GM23338 (cell line): ENCODE data around the gene CD8A. TPM values are rescaled to one million over a fixed set of nuclear protein-coding genes. Genes with fewer than 3 reads are reported as not detected.
A peak's percentile ranks its signal among the peaks of the same experiment; 100 is the strongest.

ENCODE experiments used
- ATAC-seq: fragments of 200-7000 bp; cut with Tn5 transposase; 3 replicates; pipeline ENCODE4 v1.9.1; 2020
- DNase-seq: peaks from one replicate; pipeline ENCODE4 v3.0.0-alpha.2; 2015; ENCODE audit warnings: low spot score
- H2AFZ ChIP-seq: fragments of 200-600 bp; sonication (generic); 2 replicates; pipeline ENCODE4 v1.8.0; 2016; ENCODE audit warnings: antibody characterized with exemption, mild to moderate bottlenecking, moderate library complexity
- H3F3A ChIP-seq: fragments of 200-600 bp; sonication (generic); replicated peaks from 2 replicates; pipeline ENCODE4 v1.8.0; 2017; ENCODE audit warnings: antibody characterized with exemption, mixed run types, low read depth
- H3K27ac ChIP-seq: fragments of 200-600 bp; sonication (generic); 2 replicates; pipeline ENCODE4 v1.6.1; 2016; ENCODE audit warnings: low read depth
- H3K27me3 ChIP-seq: fragments of 200-600 bp; sonication (generic); 2 replicates; pipeline ENCODE4 v1.8.0; 2016; ENCODE audit warnings: mild to moderate bottlenecking, mixed run types, moderate library complexity; ENCODE audit not compliant: insufficient read depth
- H3K36me3 ChIP-seq: fragments of 200-600 bp; sonication (generic); 2 replicates; pipeline ENCODE4 v1.8.0; 2016; ENCODE audit warnings: mild to moderate bottlenecking; ENCODE audit not compliant: insufficient read depth
- H3K4me1 ChIP-seq: fragments of 200-600 bp; sonication (generic); 2 replicates; pipeline ENCODE4 v1.8.0; 2016; ENCODE audit warnings: mild to moderate bottlenecking, moderate library complexity; ENCODE audit not compliant: insufficient read depth
- H3K4me2 ChIP-seq: fragments of 200-600 bp; sonication (generic); 2 replicates; pipeline ENCODE4 v1.7.1; 2017; ENCODE audit warnings: mixed run types
- H3K4me3 ChIP-seq: fragments of 200-600 bp; sonication (generic); 2 replicates; pipeline ENCODE4 v1.6.1; 2016; ENCODE audit warnings: mixed run types
- H3K79me2 ChIP-seq: fragments of 200-600 bp; sonication (generic); replicated peaks from 2 replicates; pipeline ENCODE4 v1.8.0; 2017; ENCODE audit warnings: mild to moderate bottlenecking; ENCODE audit not compliant: insufficient read depth
- H3K9me2 ChIP-seq: fragments of 200-600 bp; sonication (generic); 2 replicates; pipeline ENCODE4 v1.8.0; 2017; ENCODE audit not compliant: insufficient read depth
- H4K20me1 ChIP-seq: fragments of 200-600 bp; sonication (generic); replicated peaks from 2 replicates; pipeline ENCODE4 v1.8.0; 2017; ENCODE audit warnings: mild to moderate bottlenecking; ENCODE audit not compliant: insufficient read depth
- H3K27ac Mint-ChIP-seq: 2 replicates; pipeline ENCODE4 v1.8.0; 2020; ENCODE audit warnings: inconsistent platforms, mild to moderate bottlenecking, moderate library complexity, mixed read lengths
- H3K27me3 Mint-ChIP-seq: 3 replicates; pipeline ENCODE4 v1.8.0; 2022; ENCODE audit warnings: low read depth, mild to moderate bottlenecking, moderate library complexity, mixed read lengths, inconsistent platforms; ENCODE audit not compliant: insufficient read depth, poor library complexity
- H3K36me3 Mint-ChIP-seq: 3 replicates; pipeline ENCODE4 v1.8.0; 2021; ENCODE audit warnings: low read depth, mild to moderate bottlenecking, inconsistent platforms, moderate library complexity, mixed read lengths
- H3K4me1 Mint-ChIP-seq: 3 replicates; pipeline ENCODE4 v1.8.0; 2020; ENCODE audit warnings: mild to moderate bottlenecking, inconsistent platforms, mixed read lengths
- H3K4me3 Mint-ChIP-seq: 3 replicates; pipeline ENCODE4 v1.8.0; 2021; ENCODE audit warnings: moderate library complexity, mild to moderate bottlenecking, inconsistent platforms, mixed read lengths
- H3K9me3 Mint-ChIP-seq: 3 replicates; pipeline ENCODE4 v1.8.0; 2020; ENCODE audit warnings: moderate library complexity, mild to moderate bottlenecking, inconsistent platforms, mixed read lengths
- CREB1 ChIP-seq: fragments of 250-450 bp; sonication (Bioruptor Pico); IDR thresholded peaks from 2 replicates; pipeline ENCODE4 v1.5.0; 2020; ENCODE audit warnings: low read depth, mild to moderate bottlenecking, moderate library complexity
- CTCF ChIP-seq, 2 experiments: fragments of 200-600 bp in 1 of 2; sonication (generic) in 1 of 2; conservative IDR thresholded peaks; 2 replicates each; pipeline versions ENCODE4 v1.5.1 to v1.6.1; 2016 to 2017; ENCODE audit warnings: antibody characterized with exemption in 2 of 2, low read depth in 2 of 2, mild to moderate bottlenecking in 2 of 2, moderate library complexity in 1 of 2
- ETS1 ChIP-seq: IDR thresholded peaks from 2 replicates; pipeline ENCODE4 v1.6.1; 2016; ENCODE audit warnings: antibody characterized with exemption
- EZH2 ChIP-seq: fragments of 200-600 bp; sonication (generic); IDR thresholded peaks from one replicate; pipeline ENCODE4 v1.8.0; 2017; ENCODE audit warnings: antibody characterized with exemption, mild to moderate bottlenecking, low read depth; ENCODE audit not compliant: unreplicated experiment
- EZH2phosphoT487 ChIP-seq: fragments of 200-600 bp; sonication (generic); IDR thresholded peaks from one replicate; pipeline ENCODE4 v1.8.1; 2018; ENCODE audit warnings: antibody characterized with exemption; ENCODE audit not compliant: unreplicated experiment
- JUNB ChIP-seq: IDR thresholded peaks from one replicate; pipeline ENCODE4 v1.6.1; 2016; ENCODE audit warnings: antibody characterized with exemption; ENCODE audit not compliant: unreplicated experiment
- NANOG ChIP-seq: IDR thresholded peaks from 2 replicates; pipeline ENCODE4 v1.6.1; 2016; ENCODE audit warnings: antibody characterized with exemption, borderline replicate concordance
- REST ChIP-seq: IDR thresholded peaks from one replicate; pipeline ENCODE4 v1.6.1; 2018; ENCODE audit warnings: antibody characterized with exemption; ENCODE audit not compliant: unreplicated experiment
- STAT1 ChIP-seq: IDR thresholded peaks from one replicate; pipeline ENCODE4 v1.6.1; 2016; ENCODE audit warnings: antibody characterized with exemption; ENCODE audit not compliant: unreplicated experiment
- ZNF114 ChIP-seq: fragments of 250-450 bp; sonication (Bioruptor Pico); IDR thresholded peaks from 2 replicates; pipeline ENCODE4 v1.5.0; 2020; ENCODE audit warnings: mild to moderate bottlenecking, moderate library complexity
- ZNF331 ChIP-seq: fragments of 250-450 bp; sonication (Bioruptor Pico); IDR thresholded peaks from 2 replicates; pipeline ENCODE4 v1.5.0; 2020; ENCODE audit warnings: low read depth, mild to moderate bottlenecking, moderate library complexity
- polyA plus RNA-seq: library from polyadenylated mRNA; unstranded; fragments of >200 nt; fragmentation: Nextera tagmentation; extraction: Ambion mirVana; gene quantifications from 2 replicates; pipeline ENCODE4 v1.2.1, GENCODE V29; 2016
- total RNA-seq: library from RNA; depleted of rRNA; stranded (reverse); fragments of >200 nt; shearing (Covaris generic); gene quantifications from 2 replicates; pipeline ENCODE4 v1.2.3, GENCODE V29; 2014

The CD8A gene
- total and polyA plus RNA-seq, 2 experiments from 2014 or later: 0.19 to 0.24 TPM

- Histone ChIP-seq H3K4me2 (peak overlapping the region; percentile 82), H4K20me1 (no peaks in the 10 kb centered on the region), H3K9me2 (no peaks in the 10 kb centered on the region), H3K4me1 (0 out of 2 replicates have a peak, but pooled peaks cover 5% of the 10 kb centered on the region), H3K4me3 (peak overlapping the region; percentile 57), H3K27ac (no peak overlapping the region), H2AFZ (peak overlapping the region; percentile 98), H3K36me3 (no peaks in the 10 kb centered on the region), H3F3A (no peaks in the 10 kb centered on the region), H3K27me3 (peaks cover 66% of the 10 kb centered on the region), H3K79me2 (no peaks in the 10 kb centered on the region)
- H3K4me3 Mint-ChIP-seq: peak overlapping the region; percentile 63
- DNase-seq: peak; percentile 48
- TF ChIP-seq JUNB: no peak
- no peak for TF ChIP-seq ZNF331
- no peak for TF ChIP-seq ETS1
- TF ChIP-seq EZH2: no peak
- TF ChIP-seq REST: no peak
- TF ChIP-seq NANOG: no peak
- TF ChIP-seq STAT1: no peak
- H3K9me3 Mint-ChIP-seq: peaks cover 11% of the 10 kb centered on the region; the same call in 2 of the 3 replicates
- no peak overlapping the region for H3K27ac Mint-ChIP-seq
- peak; percentile 47 for ATAC-seq
- H3K36me3 Mint-ChIP-seq: peaks cover 5% of the 10 kb centered on the region; the same call in 1 of the 3 replicates
- peaks cover 52% of the 10 kb centered on the region for H3K27me3 Mint-ChIP-seq
- H3K4me1 Mint-ChIP-seq: peaks cover 16% of the 10 kb centered on the region
Observed at GRCh38 chr2:86789687-86790133, 1.0 kb downstream of the CD8A start.

- peaks cover 5% of the 10 kb centered on the region; the same call in 1 of the 3 replicates for H3K36me3 Mint-ChIP-seq
- H3K4me3 Mint-ChIP-seq: peak overlapping the region; percentile 64
- H3F3A ChIP-seq: no peaks in the 10 kb centered on the region
- no peak overlapping the region for H3K27ac ChIP-seq
- no peaks in the 10 kb centered on the region for H3K79me2 ChIP-seq
- no peaks in the 10 kb centered on the region for H3K9me2 ChIP-seq
- H3K4me1 ChIP-seq: 0 out of 2 replicates have a peak, but pooled peaks cover 5% of the 10 kb centered on the region
- H2AFZ ChIP-seq: peak overlapping the region; percentile 98
- peaks cover 16% of the 10 kb centered on the region for H3K4me1 Mint-ChIP-seq
- H3K36me3 ChIP-seq: no peaks in the 10 kb centered on the region
- H3K27ac Mint-ChIP-seq: no peak overlapping the region
- peak; percentile 24 for ATAC-seq
- H3K9me3 Mint-ChIP-seq: peaks cover 11% of the 10 kb centered on the region; the same call in 2 of the 3 replicates
- DNase-seq: peak; percentile 81
- no peaks in the 10 kb centered on the region for H4K20me1 ChIP-seq
- H3K4me3 ChIP-seq: peak overlapping the region; percentile 57
- peak overlapping the region; percentile 82 for H3K4me2 ChIP-seq
- H3K27me3 Mint-ChIP-seq: peaks cover 52% of the 10 kb centered on the region
- H3K27me3 ChIP-seq: peaks cover 66% of the 10 kb centered on the region
- peak; percentile 51 for TF ChIP-seq EZH2phosphoT487
- TF ChIP-seq CTCF (conservative IDR thresholded peaks at IDR 0.05; ENCODE audit: low read depth in 2 of 2): no peak
- TF ChIP-seq EZH2: peak; percentile 82
- TF ChIP-seq ZNF114 (CRISPR knock-in tag): 0 out of 2 replicates have a peak, but pooled peaks have one; percentile 17
- 0 out of 2 replicates have a peak, but pooled peaks have one; percentile 38 for TF ChIP-seq CREB1
Observed at GRCh38 chr2:86788881-86789686, 1.6 kb downstream of the CD8A start.
